ENCODE data around the gene CCS.

- TF ChIP-seq, protein P1, sequence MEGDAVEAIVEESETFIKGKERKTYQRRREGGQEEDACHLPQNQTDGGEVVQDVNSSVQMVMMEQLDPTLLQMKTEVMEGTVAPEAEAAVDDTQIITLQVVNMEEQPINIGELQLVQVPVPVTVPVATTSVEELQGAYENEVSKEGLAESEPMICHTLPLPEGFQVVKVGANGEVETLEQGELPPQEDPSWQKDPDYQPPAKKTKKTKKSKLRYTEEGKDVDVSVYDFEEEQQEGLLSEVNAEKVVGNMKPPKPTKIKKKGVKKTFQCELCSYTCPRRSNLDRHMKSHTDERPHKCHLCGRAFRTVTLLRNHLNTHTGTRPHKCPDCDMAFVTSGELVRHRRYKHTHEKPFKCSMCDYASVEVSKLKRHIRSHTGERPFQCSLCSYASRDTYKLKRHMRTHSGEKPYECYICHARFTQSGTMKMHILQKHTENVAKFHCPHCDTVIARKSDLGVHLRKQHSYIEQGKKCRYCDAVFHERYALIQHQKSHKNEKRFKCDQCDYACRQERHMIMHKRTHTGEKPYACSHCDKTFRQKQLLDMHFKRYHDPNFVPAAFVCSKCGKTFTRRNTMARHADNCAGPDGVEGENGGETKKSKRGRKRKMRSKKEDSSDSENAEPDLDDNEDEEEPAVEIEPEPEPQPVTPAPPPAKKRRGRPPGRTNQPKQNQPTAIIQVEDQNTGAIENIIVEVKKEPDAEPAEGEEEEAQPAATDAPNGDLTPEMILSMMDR (IDR thresholded peaks at IDR 0.05; ENCODE audit: low read length), result no peak
- no peak for TF ChIP-seq EZH2 (IDR thresholded peaks at IDR 0.05; ENCODE audit: borderline replicate concordance, low read length)
These were observed 35.1 kb downstream of the CCS start for GRCh38 chr11:66628061-66628603.
